Fibroblast of skin of left quadriceps (primary cell): ENCODE data around the gene PI4KB.
"Not testable (repeated sequence)": the region's sequence is repeated elsewhere in the genome, so short reads cannot be mapped to it uniquely, and the experiment has no call there.

Experiments used
- DNase-seq, 2 experiments: peaks; one replicate each; pipeline ENCODE4 v3.0.0-alpha.2; 2013; ENCODE audit warnings: low read depth in 2 of 2

Gene PI4KB

GRCh38 chr1:151281225-151281968 is 45.8 kb downstream of the PI4KB start:
- DNase-seq: peak; percentile 97

GRCh38 chr1:151277249-151277648 is 50.0 kb downstream of the PI4KB start:
- no peak for DNase-seq

- DNase-seq: not testable (repeated sequence)
Measured at GRCh38 chr1:151275341-151275740, 51.9 kb downstream of the PI4KB start.

- no peak for DNase-seq
Measured at GRCh38 chr1:151273924-151274466, 53.2 kb downstream of the PI4KB start.

GRCh38 chr1:151267760-151268159 is 59.5 kb downstream of the PI4KB start:
- DNase-seq: no peak

GRCh38 chr1:151266821-151267220 is 60.4 kb downstream of the PI4KB start:
- DNase-seq: no peak

GRCh38 chr1:151266315-151266714 is 60.9 kb downstream of the PI4KB start:
- DNase-seq: no peak

- DNase-seq: no peak
Measured at GRCh38 chr1:151265446-151266236, 61.6 kb downstream of the PI4KB start.

- DNase-seq: no peak
Measured at GRCh38 chr1:151259351-151259750, 67.9 kb downstream of the PI4KB start.

GRCh38 chr1:151255381-151255780 is 71.8 kb downstream of the PI4KB start:
- no peak for DNase-seq

- peak; percentile 93 for DNase-seq
Measured at GRCh38 chr1:151254217-151255213, 72.7 kb downstream of the PI4KB start, which contains the start of gene PSMD4. TSS of gene PSMD4 (plus strand) at chr1:151254734. CDS start at chr1:151254783, 49 bp downstream.

GRCh38 chr1:151251656-151252470 is 75.4 kb downstream of the PI4KB start:
- DNase-seq: peak; percentile 49 to 53

GRCh38 chr1:151246786-151247185 is 80.4 kb downstream of the PI4KB start:
- DNase-seq: no peak

- no peak for DNase-seq
Measured at GRCh38 chr1:151243683-151244216, 83.5 kb downstream of the PI4KB start.

- DNase-seq: no peak
Measured at GRCh38 chr1:151242442-151242841, 84.8 kb downstream of the PI4KB start.
